Activated CD4-positive, CD25-positive, alpha-beta regulatory T cell treated with anti-CD3 and anti-CD28 coated beads, Interleukin-2, amount 50 U/mL, for 16 hours (primary cell): Measurements from ENCODE around the gene PLRG1.

ENCODE experiments used
- DNase-seq: peaks from one replicate; pipeline ENCODE4 v3.0.0-alpha.2; 2020; ENCODE audit warnings: low read depth, low spot score

The PLRG1 gene

GRCh38 chr4:154521607-154522006 lies 28.6 kb downstream of the PLRG1 start:
- DNase-seq = no peak

- DNase-seq = no peak
Measured at GRCh38 chr4:154519214-154519613, 31.0 kb downstream of the PLRG1 start.

GRCh38 chr4:154517591-154517990 lies 32.6 kb downstream of the PLRG1 start:
- no peak for DNase-seq

GRCh38 chr4:154516318-154517029 lies 33.7 kb downstream of the PLRG1 start:
- no peak for DNase-seq

- no peak for DNase-seq
Measured at GRCh38 chr4:154511981-154512380, 38.2 kb downstream of the PLRG1 start.

- no peak for DNase-seq
Measured at GRCh38 chr4:154511548-154511947, 38.7 kb downstream of the PLRG1 start.

GRCh38 chr4:154507156-154507555 lies 43.0 kb downstream of the PLRG1 start:
- no peak for DNase-seq

GRCh38 chr4:154506253-154506652 lies 43.9 kb downstream of the PLRG1 start:
- DNase-seq = no peak

- no peak for DNase-seq
Measured at GRCh38 chr4:154503598-154503997, 46.6 kb downstream of the PLRG1 start.

- no peak for DNase-seq
Measured at GRCh38 chr4:154502111-154502510, 48.1 kb downstream of the PLRG1 start.

- DNase-seq = no peak
Measured at GRCh38 chr4:154497889-154498288, 52.3 kb downstream of the PLRG1 start.

- no peak for DNase-seq
Measured at GRCh38 chr4:154495867-154496266, 54.3 kb downstream of the PLRG1 start.

GRCh38 chr4:154492288-154492687 lies 57.9 kb downstream of the PLRG1 start:
- DNase-seq = no peak

- no peak for DNase-seq
Measured at GRCh38 chr4:154491341-154492271, 58.6 kb downstream of the PLRG1 start, which contains the start of gene DCHS2. Gene DCHS2 (minus strand): TSS chr4:154491799. CDS start chr4:154491355, 444 bp downstream.

GRCh38 chr4:154490583-154491340 lies 59.4 kb downstream of the PLRG1 start:
- no peak for DNase-seq

GRCh38 chr4:154490234-154490582 lies 60.0 kb downstream of the PLRG1 start:
- DNase-seq = no peak

- no peak for DNase-seq
Measured at GRCh38 chr4:154489558-154490233, 60.5 kb downstream of the PLRG1 start.

GRCh38 chr4:154487145-154487544 lies 63.1 kb downstream of the PLRG1 start:
- no peak for DNase-seq

- no peak for DNase-seq
Measured at GRCh38 chr4:154485127-154485773, 65.0 kb downstream of the PLRG1 start.
